ENCODE measurements around the gene ZNF234.

Gene ZNF234

GRCh38 chr19:44192127-44192526 lies 50.8 kb downstream of the ZNF234 start:
- Histone ChIP-seq H3K36me3 (ENCODE audit: low read length) (peaks cover 5% of the 10 kb centered on the region; the same call in 1 of the 2 replicates), H4K20me1 (ENCODE audit: low read depth, low read length) (no peaks in the 10 kb centered on the region), H3F3A (ENCODE audit: insufficient read depth) (peaks cover 3% of the 10 kb centered on the region; the same call in 1 of the 2 replicates), H3K27ac (ENCODE audit: low read depth, low read length) (no peak overlapping the region), H2AFZ (ENCODE audit: low read depth, low read length, severe bottlenecking) (no peak overlapping the region), H3K9me2 (replicated peaks; ENCODE audit: insufficient read depth, low read length) (no peaks in the 10 kb centered on the region), H3K9me3 (ENCODE audit: insufficient read depth, low read length) (peaks cover 8% of the 10 kb centered on the region; the same call in 1 of the 2 replicates), H3K4me3 (ENCODE audit: insufficient read depth, low read length, poor library complexity, severe bottlenecking) (no peak overlapping the region), H3K9ac (ENCODE audit: low read length) (no peak overlapping the region), H3K79me2 (ENCODE audit: insufficient read depth, low read length) (no peaks in the 10 kb centered on the region), H3K4me2 (ENCODE audit: low read depth, low read length, poor library complexity, severe bottlenecking) (no peak overlapping the region), H3K27me3 (ENCODE audit: low read length) (no peaks in the 10 kb centered on the region)
- TF ChIP-seq, protein P1, sequence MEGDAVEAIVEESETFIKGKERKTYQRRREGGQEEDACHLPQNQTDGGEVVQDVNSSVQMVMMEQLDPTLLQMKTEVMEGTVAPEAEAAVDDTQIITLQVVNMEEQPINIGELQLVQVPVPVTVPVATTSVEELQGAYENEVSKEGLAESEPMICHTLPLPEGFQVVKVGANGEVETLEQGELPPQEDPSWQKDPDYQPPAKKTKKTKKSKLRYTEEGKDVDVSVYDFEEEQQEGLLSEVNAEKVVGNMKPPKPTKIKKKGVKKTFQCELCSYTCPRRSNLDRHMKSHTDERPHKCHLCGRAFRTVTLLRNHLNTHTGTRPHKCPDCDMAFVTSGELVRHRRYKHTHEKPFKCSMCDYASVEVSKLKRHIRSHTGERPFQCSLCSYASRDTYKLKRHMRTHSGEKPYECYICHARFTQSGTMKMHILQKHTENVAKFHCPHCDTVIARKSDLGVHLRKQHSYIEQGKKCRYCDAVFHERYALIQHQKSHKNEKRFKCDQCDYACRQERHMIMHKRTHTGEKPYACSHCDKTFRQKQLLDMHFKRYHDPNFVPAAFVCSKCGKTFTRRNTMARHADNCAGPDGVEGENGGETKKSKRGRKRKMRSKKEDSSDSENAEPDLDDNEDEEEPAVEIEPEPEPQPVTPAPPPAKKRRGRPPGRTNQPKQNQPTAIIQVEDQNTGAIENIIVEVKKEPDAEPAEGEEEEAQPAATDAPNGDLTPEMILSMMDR (IDR thresholded peaks at IDR 0.05; ENCODE audit: insufficient read depth, low read length, poor library complexity, severe bottlenecking): no peak
- no peak for TF ChIP-seq EZH2phosphoT487 (conservative IDR thresholded peaks at IDR 0.05; ENCODE audit: low read length)

- Histone ChIP-seq H3K9me2 (replicated peaks; ENCODE audit: insufficient read depth, low read length) (no peaks in the 10 kb centered on the region), H3K27ac (ENCODE audit: low read depth, low read length) (no peak overlapping the region), H3F3A (ENCODE audit: insufficient read depth) (peaks cover 3% of the 10 kb centered on the region; the same call in 1 of the 2 replicates), H4K20me1 (ENCODE audit: low read depth, low read length) (no peaks in the 10 kb centered on the region), H3K27me3 (ENCODE audit: low read length) (no peaks in the 10 kb centered on the region), H3K9ac (ENCODE audit: low read length) (no peak overlapping the region), H3K9me3 (ENCODE audit: insufficient read depth, low read length) (0 out of 2 replicates have a peak, but pooled peaks cover 7% of the 10 kb centered on the region), H3K36me3 (ENCODE audit: low read length) (peaks cover 5% of the 10 kb centered on the region; the same call in 1 of the 2 replicates), H3K79me2 (ENCODE audit: insufficient read depth, low read length) (no peaks in the 10 kb centered on the region), H3K4me2 (ENCODE audit: low read depth, low read length, poor library complexity, severe bottlenecking) (no peak overlapping the region), H2AFZ (ENCODE audit: low read depth, low read length, severe bottlenecking) (no peak overlapping the region), H3K4me3 (ENCODE audit: insufficient read depth, low read length, poor library complexity, severe bottlenecking) (no peak overlapping the region)
- TF ChIP-seq EZH2phosphoT487 (conservative IDR thresholded peaks at IDR 0.05; ENCODE audit: low read length): no peak
- TF ChIP-seq, protein P1 (IDR thresholded peaks at IDR 0.05; ENCODE audit: insufficient read depth, low read length, poor library complexity, severe bottlenecking): no peak
Measured at GRCh38 chr19:44196772-44197171, 55.4 kb downstream of the ZNF234 start.

- H3K4me3 ChIP-seq (ENCODE audit: insufficient read depth, low read length, poor library complexity, severe bottlenecking): no peak overlapping the region
- no peaks in the 10 kb centered on the region; the same call in 1 of the 2 replicates for H3F3A ChIP-seq (ENCODE audit: insufficient read depth)
- no peaks in the 10 kb centered on the region for H3K9me2 ChIP-seq (replicated peaks; ENCODE audit: insufficient read depth, low read length)
- H3K36me3 ChIP-seq (ENCODE audit: low read length): 0 out of 2 replicates have a peak, but pooled peaks cover 3% of the 10 kb centered on the region
- H3K9me3 ChIP-seq (ENCODE audit: insufficient read depth, low read length): peaks cover 13% of the 10 kb centered on the region; the same call in 1 of the 2 replicates
- no peak overlapping the region for H3K4me2 ChIP-seq (ENCODE audit: low read depth, low read length, poor library complexity, severe bottlenecking)
- H3K27me3 ChIP-seq (ENCODE audit: low read length): no peaks in the 10 kb centered on the region
- H4K20me1 ChIP-seq (ENCODE audit: low read depth, low read length): no peaks in the 10 kb centered on the region
- H3K79me2 ChIP-seq (ENCODE audit: insufficient read depth, low read length): no peaks in the 10 kb centered on the region
- H2AFZ ChIP-seq (ENCODE audit: low read depth, low read length, severe bottlenecking): no peak overlapping the region
- H3K9ac ChIP-seq (ENCODE audit: low read length): no peak overlapping the region
- H3K27ac ChIP-seq (ENCODE audit: low read depth, low read length): no peak overlapping the region
- TF ChIP-seq, protein P1 (IDR thresholded peaks at IDR 0.05; ENCODE audit: insufficient read depth, low read length, poor library complexity, severe bottlenecking): no peak
- no peak for TF ChIP-seq EZH2phosphoT487 (conservative IDR thresholded peaks at IDR 0.05; ENCODE audit: low read length)
Measured at GRCh38 chr19:44202470-44202869, 61.1 kb downstream of the ZNF234 start.

Measured in SU-DHL-6 (cell line).